Osteoblast (primary cell): ENCODE measurements around the gene KRTAP5-10. TPM values are rescaled to one million over a fixed set of nuclear protein-coding genes. Genes with fewer than 3 reads are reported as not detected.
"Not testable (repeated sequence)": the region's sequence is repeated elsewhere in the genome, so short reads cannot be mapped to it uniquely, and the experiment has no call there.

Source experiments
- DNase-seq: peaks from one replicate; pipeline ENCODE4 v3.0.0; 2011; ENCODE audit warnings: low spot score, mixed read lengths; ENCODE audit not compliant: insufficient read length; ENCODE audit errors: missing footprints
- H2AFZ ChIP-seq: 2 replicates; pipeline ENCODE4 v1.6.0; 2011; ENCODE audit warnings: mild to moderate bottlenecking, low read length
- H3K27ac ChIP-seq: 2 replicates; pipeline ENCODE4 v1.5.1; 2011; ENCODE audit warnings: mild to moderate bottlenecking, low read depth, low read length, moderate library complexity
- H3K27me3 ChIP-seq: 2 replicates; pipeline ENCODE4 v1.6.0; 2012; ENCODE audit warnings: mild to moderate bottlenecking, control low read depth, inconsistent platforms, low read length, moderate library complexity; ENCODE audit not compliant: insufficient read depth
- H3K36me3 ChIP-seq: 2 replicates; pipeline ENCODE4 v1.5.1; 2011; ENCODE audit warnings: mild to moderate bottlenecking, low read length, control low read depth, moderate library complexity; ENCODE audit not compliant: insufficient read depth
- H3K4me1 ChIP-seq: 2 replicates; pipeline ENCODE4 v1.5.1; 2011; ENCODE audit warnings: mild to moderate bottlenecking, low read length, control low read depth, moderate library complexity; ENCODE audit not compliant: insufficient read depth
- H3K4me2 ChIP-seq: 2 replicates; pipeline ENCODE4 v1.6.0; 2011; ENCODE audit warnings: mild to moderate bottlenecking, low read length; ENCODE audit not compliant: insufficient read depth
- H3K4me3 ChIP-seq: fragments of 200-600 bp; sonication (generic); 3 replicates; pipeline ENCODE4 v1.5.1; 2012; ENCODE audit warnings: mild to moderate bottlenecking, low read length, inconsistent platforms; ENCODE audit not compliant: insufficient read depth
- H3K79me2 ChIP-seq: 2 replicates; pipeline ENCODE4 v1.6.0; 2012; ENCODE audit warnings: mild to moderate bottlenecking, low read length, control low read depth, inconsistent platforms; ENCODE audit not compliant: insufficient read depth
- H3K9me3 ChIP-seq: 2 replicates; pipeline ENCODE4 v1.5.1; 2011; ENCODE audit warnings: low read depth, low read length, control low read depth
- H4K20me1 ChIP-seq: 2 replicates; pipeline ENCODE4 v1.6.0; 2012; ENCODE audit warnings: mild to moderate bottlenecking, low read length, control low read depth; ENCODE audit not compliant: insufficient read depth
- small RNA-seq: library from RNA; depleted of rRNA; stranded (forward); fragments of <200 nt; gene quantifications from one replicate; pipeline ENCODE3, GENCODE V24; 2012
- total RNA-seq: library from RNA; depleted of rRNA; stranded (reverse); fragments of >200 nt; gene quantifications from 2 replicates; pipeline ENCODE4 v1.2.3, GENCODE V29; 2012

Gene KRTAP5-10
- total RNA-seq, 1 donor: 0.36 TPM

- H2AFZ ChIP-seq, H3K4me1 ChIP-seq, H3K27ac ChIP-seq, H3K4me2 ChIP-seq, H3K4me3 ChIP-seq, H3K9me3 ChIP-seq, DNase-seq, H4K20me1 ChIP-seq, H3K27me3 ChIP-seq, H3K36me3 ChIP-seq, H3K79me2 ChIP-seq: not testable (repeated sequence)
Measured at GRCh38 chr11:71615003-71615402, 49.6 kb downstream of the KRTAP5-10 start.

Small RNAs within 50 kb of the gene (small RNA-seq; reads per million reads assigned to genes)
- gene AP000867.1 (not detected), gene KRTAP5-14P (not detected)

Other genes with a start within 250 kb of the KRTAP5-10 start
- gene DHCR7, start 117.2 kb upstream of the KRTAP5-10 start, total RNA-seq: 58.3 and 60.4 TPM in 2 replicates
- 69.5 and 81.1 TPM in 2 replicates for gene NADSYN1, start 112.4 kb upstream of the KRTAP5-10 start, total RNA-seq
- gene KRTAP5-7, start 38.3 kb upstream of the KRTAP5-10 start, total RNA-seq: 0.36 and 0.59 TPM in 2 replicates
- 0.36 TPM in 1 of 2 replicates, not detected in the other for gene KRTAP5-8, start 27.5 kb upstream of the KRTAP5-10 start, total RNA-seq
- not detected in 2 replicates for gene KRTAP5-9, start 17.1 kb upstream of the KRTAP5-10 start, total RNA-seq
- gene KRTAP5-11, start 17.3 kb downstream of the KRTAP5-10 start, total RNA-seq: not detected in 2 replicates